ENCODE results near the gene SYT7.
"Not testable (repeated sequence)": the region's sequence is repeated elsewhere in the genome, so short reads cannot be mapped to it uniquely, and the experiment has no call there.

The SYT7 gene

GRCh38 chr11:61494381-61494961 is 86.4 kb downstream of the SYT7 start:
- no peak for DNase-seq

- no peak for DNase-seq
Measured at GRCh38 chr11:61491736-61492395, 89.0 kb downstream of the SYT7 start.

- no peak for DNase-seq
Measured at GRCh38 chr11:61489833-61490721, 90.8 kb downstream of the SYT7 start.

GRCh38 chr11:61488651-61489291 is 92.1 kb downstream of the SYT7 start:
- DNase-seq = no peak

- DNase-seq = no peak
Measured at GRCh38 chr11:61487342-61488025, 93.4 kb downstream of the SYT7 start.

GRCh38 chr11:61486779-61487178 is 94.1 kb downstream of the SYT7 start:
- no peak for DNase-seq

GRCh38 chr11:61486011-61486620 is 94.8 kb downstream of the SYT7 start:
- no peak for DNase-seq

GRCh38 chr11:61485080-61485479 is 95.8 kb downstream of the SYT7 start:
- no peak for DNase-seq

GRCh38 chr11:61484541-61484940 is 96.3 kb downstream of the SYT7 start:
- DNase-seq = no peak

GRCh38 chr11:61482513-61482912 is 98.4 kb downstream of the SYT7 start:
- no peak for DNase-seq

- no peak for DNase-seq
Measured at GRCh38 chr11:61481806-61482205, 99.1 kb downstream of the SYT7 start.

GRCh38 chr11:61480994-61481335 is 99.9 kb downstream of the SYT7 start:
- DNase-seq = peak; percentile 5

- no peak for DNase-seq
Measured at GRCh38 chr11:61480261-61480993, 100.4 kb downstream of the SYT7 start.

- not testable (repeated sequence) for DNase-seq
Measured at GRCh38 chr11:61479360-61480058, 101.4 kb downstream of the SYT7 start.

- DNase-seq = no peak
Measured at GRCh38 chr11:61477727-61478148, 103.1 kb downstream of the SYT7 start.

- no peak for DNase-seq
Measured at GRCh38 chr11:61477126-61477525, 103.8 kb downstream of the SYT7 start.

GRCh38 chr11:61476371-61476770 is 104.5 kb downstream of the SYT7 start:
- no peak for DNase-seq

GRCh38 chr11:61475433-61475832 is 105.4 kb downstream of the SYT7 start:
- no peak for DNase-seq

GRCh38 chr11:61474013-61474643 is 106.7 kb downstream of the SYT7 start:
- DNase-seq = no peak

GRCh38 chr11:61473370-61474012 is 107.4 kb downstream of the SYT7 start:
- DNase-seq = no peak

Measured in NCI-H1436 treated with DMSO at 0.1 percent for 48 hours (cell line).